Neuron (in vitro differentiated cells): ENCODE measurements around the gene DOCK3.
"Not testable (repeated sequence)": the region's sequence is repeated elsewhere in the genome, so short reads cannot be mapped to it uniquely, and the experiment has no call there.

Source experiments
- H2AFZ ChIP-seq: one replicate; pipeline ENCODE4 v1.6.1; 2013; ENCODE audit warnings: low read depth, mild to moderate bottlenecking, inconsistent platforms, low read length, moderate library complexity
- H3K27me3 ChIP-seq: one replicate; pipeline ENCODE4 v1.6.1; 2013; ENCODE audit warnings: low read length; ENCODE audit not compliant: insufficient read depth
- H3K36me3 ChIP-seq: one replicate; pipeline ENCODE4 v1.6.1; 2013; ENCODE audit warnings: low read length; ENCODE audit not compliant: insufficient read depth
- H3K4me1 ChIP-seq: one replicate; pipeline ENCODE4 v1.6.1; 2013; ENCODE audit warnings: low read length; ENCODE audit not compliant: insufficient read depth
- H3K4me3 ChIP-seq: 2 replicates; pipeline ENCODE4 v1.5.1; 2013; ENCODE audit warnings: mild to moderate bottlenecking, low read length, moderate library complexity
- H3K9me3 ChIP-seq: one replicate; pipeline ENCODE4 v1.6.1; 2013; ENCODE audit warnings: low read length

Gene DOCK3

GRCh38 chr3:51031666-51032065 is 356.9 kb downstream of the DOCK3 start:
- no peaks in the 10 kb centered on the region for H3K36me3 ChIP-seq
- no peak overlapping the region for H2AFZ ChIP-seq
- no peaks in the 10 kb centered on the region for H3K9me3 ChIP-seq
- no peak overlapping the region for H3K4me3 ChIP-seq
- peaks cover 3% of the 10 kb centered on the region for H3K27me3 ChIP-seq
- no peaks in the 10 kb centered on the region for H3K4me1 ChIP-seq

- Histone ChIP-seq H3K9me3 (no peaks in the 10 kb centered on the region), H3K27me3 (peaks cover 2% of the 10 kb centered on the region), H3K4me1 (no peaks in the 10 kb centered on the region), H3K36me3 (no peaks in the 10 kb centered on the region), H3K4me3 (no peak overlapping the region), H2AFZ (no peak overlapping the region)
Measured at GRCh38 chr3:51035630-51036029, 360.9 kb downstream of the DOCK3 start.

GRCh38 chr3:51044982-51045381 is 370.3 kb downstream of the DOCK3 start:
- no peaks in the 10 kb centered on the region for H3K4me1 ChIP-seq
- H3K4me3 ChIP-seq: no peak overlapping the region
- H3K9me3 ChIP-seq: no peaks in the 10 kb centered on the region
- no peaks in the 10 kb centered on the region for H3K36me3 ChIP-seq
- no peak overlapping the region for H2AFZ ChIP-seq
- no peaks in the 10 kb centered on the region for H3K27me3 ChIP-seq

GRCh38 chr3:51052562-51052961 is 377.8 kb downstream of the DOCK3 start:
- no peaks in the 10 kb centered on the region for H3K9me3 ChIP-seq
- H3K36me3 ChIP-seq: no peaks in the 10 kb centered on the region
- no peaks in the 10 kb centered on the region for H3K4me1 ChIP-seq
- no peak overlapping the region for H2AFZ ChIP-seq
- H3K27me3 ChIP-seq: peaks cover 7% of the 10 kb centered on the region
- no peak overlapping the region for H3K4me3 ChIP-seq

- H3K4me3 ChIP-seq: no peak overlapping the region
- no peaks in the 10 kb centered on the region for H3K36me3 ChIP-seq
- no peaks in the 10 kb centered on the region for H3K9me3 ChIP-seq
- peaks cover 7% of the 10 kb centered on the region for H3K27me3 ChIP-seq
- no peaks in the 10 kb centered on the region for H3K4me1 ChIP-seq
- H2AFZ ChIP-seq: no peak overlapping the region
Measured at GRCh38 chr3:51057121-51057520, 382.4 kb downstream of the DOCK3 start.

GRCh38 chr3:51063053-51063452 is 388.3 kb downstream of the DOCK3 start:
- no peak overlapping the region for H2AFZ ChIP-seq
- H3K4me1 ChIP-seq: no peaks in the 10 kb centered on the region
- no peak overlapping the region for H3K4me3 ChIP-seq
- no peaks in the 10 kb centered on the region for H3K36me3 ChIP-seq
- no peaks in the 10 kb centered on the region for H3K9me3 ChIP-seq
- no peaks in the 10 kb centered on the region for H3K27me3 ChIP-seq

- H3K4me3 ChIP-seq: no peak overlapping the region
- H3K27me3 ChIP-seq: no peaks in the 10 kb centered on the region
- H3K36me3 ChIP-seq: no peaks in the 10 kb centered on the region
- no peak overlapping the region for H2AFZ ChIP-seq
- no peaks in the 10 kb centered on the region for H3K4me1 ChIP-seq
- no peaks in the 10 kb centered on the region for H3K9me3 ChIP-seq
Measured at GRCh38 chr3:51075221-51075775, 400.6 kb downstream of the DOCK3 start.

- H3K27me3 ChIP-seq: no peaks in the 10 kb centered on the region
- no peaks in the 10 kb centered on the region for H3K4me1 ChIP-seq
- peaks cover 3% of the 10 kb centered on the region for H3K9me3 ChIP-seq
- H3K36me3 ChIP-seq: no peaks in the 10 kb centered on the region
- H2AFZ ChIP-seq: no peak overlapping the region
- no peak overlapping the region for H3K4me3 ChIP-seq
Measured at GRCh38 chr3:51082363-51082762, 407.6 kb downstream of the DOCK3 start.

- H2AFZ ChIP-seq: no peak overlapping the region
- no peak overlapping the region for H3K4me3 ChIP-seq
- H3K9me3 ChIP-seq: peaks cover 3% of the 10 kb centered on the region
- no peaks in the 10 kb centered on the region for H3K4me1 ChIP-seq
- H3K36me3 ChIP-seq: no peaks in the 10 kb centered on the region
- H3K27me3 ChIP-seq: no peaks in the 10 kb centered on the region
Measured at GRCh38 chr3:51083490-51083889, 408.8 kb downstream of the DOCK3 start.

- H2AFZ ChIP-seq, H3K4me1 ChIP-seq, H3K4me3 ChIP-seq, H3K27me3 ChIP-seq, H3K9me3 ChIP-seq, H3K36me3 ChIP-seq: not testable (repeated sequence)
Measured at GRCh38 chr3:51092141-51092540, 417.4 kb downstream of the DOCK3 start.

- not testable (repeated sequence) for H3K36me3 ChIP-seq, H2AFZ ChIP-seq, H3K9me3 ChIP-seq, H3K4me1 ChIP-seq, H3K4me3 ChIP-seq, H3K27me3 ChIP-seq
Measured at GRCh38 chr3:51094838-51095237, 420.1 kb downstream of the DOCK3 start.

- Histone ChIP-seq H3K9me3 (no peaks in the 10 kb centered on the region), H3K4me1 (no peaks in the 10 kb centered on the region), H2AFZ (no peak overlapping the region), H3K4me3 (no peak overlapping the region), H3K36me3 (no peaks in the 10 kb centered on the region), H3K27me3 (no peaks in the 10 kb centered on the region)
Measured at GRCh38 chr3:51099794-51100535, 425.2 kb downstream of the DOCK3 start.

GRCh38 chr3:51100536-51100851 is 425.8 kb downstream of the DOCK3 start:
- Histone ChIP-seq H3K4me1 (no peaks in the 10 kb centered on the region), H3K36me3 (no peaks in the 10 kb centered on the region), H3K9me3 (no peaks in the 10 kb centered on the region), H3K27me3 (no peaks in the 10 kb centered on the region), H2AFZ (no peak overlapping the region), H3K4me3 (no peak overlapping the region)

- H3K36me3 ChIP-seq: no peaks in the 10 kb centered on the region
- H3K4me1 ChIP-seq: no peaks in the 10 kb centered on the region
- no peaks in the 10 kb centered on the region for H3K9me3 ChIP-seq
- H2AFZ ChIP-seq: no peak overlapping the region
- no peaks in the 10 kb centered on the region for H3K27me3 ChIP-seq
- no peak overlapping the region for H3K4me3 ChIP-seq
Measured at GRCh38 chr3:51102396-51102795, 427.7 kb downstream of the DOCK3 start.
